ENCODE data around the gene KRTAP20-1.

KRTAP20-1 gene

DNA sequence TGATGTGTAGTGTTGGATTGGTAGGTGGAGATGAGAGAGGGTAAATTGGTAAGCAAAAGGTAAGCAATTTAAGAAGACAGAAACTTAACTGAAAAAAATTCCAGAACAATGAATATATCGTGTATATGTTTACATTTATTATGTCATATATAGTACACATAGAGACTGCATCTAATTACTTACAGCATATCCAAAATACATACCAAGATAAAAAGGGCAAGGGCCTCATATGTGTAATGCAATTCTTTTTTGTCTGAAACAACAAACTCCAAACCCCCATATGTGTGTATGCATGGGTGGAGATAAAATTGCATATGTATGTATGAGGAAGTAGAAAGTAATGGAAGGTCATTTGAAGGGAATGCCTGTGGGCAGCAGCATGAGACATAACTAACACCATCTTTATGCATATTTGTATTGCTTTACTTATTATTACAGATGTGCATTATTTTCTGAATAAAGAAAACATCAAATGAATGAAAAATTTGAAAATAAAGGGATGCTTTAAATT, 30.7 kb downstream of the KRTAP20-1 start:
- DNase-seq (ENCODE audit: low read depth): no peak

- DNase-seq (ENCODE audit: low read depth): no peak
These were observed 36.7 kb downstream of the KRTAP20-1 start for GRCh38 chr21:30652891-30653290.

Measured in stimulated activated CD8-positive, alpha-beta memory T cell treated with anti-CD3 and anti-CD28 coated beads, Interleukin-7, amount 100 ng/mL, for 24 hours (primary cell).